T47D (cell line): ENCODE data around the gene DHRSX.
A peak's percentile ranks its signal among the peaks of the same experiment; 100 is the strongest.

Experiments used
- DNase-seq, 2 experiments: peaks; one replicate each; pipeline versions ENCODE4 v3.0.0 to v3.0.0-alpha.2; 2011 to 2012; ENCODE audit warnings: low read depth in 1 of 2, low spot score in 1 of 2
- JUND ChIP-seq: IDR thresholded peaks from 2 replicates; pipeline ENCODE4 v1.6.1; 2012; ENCODE audit warnings: low read depth
- in situ Hi-C: cut with HindIII; loops from 2 replicates; pipeline ENCODE4 v1.10.0; 2016; ENCODE audit warnings: low sequenced_read_pairs, low pct_unique_long_range_greater_than_20kb

The DHRSX gene

DNA sequence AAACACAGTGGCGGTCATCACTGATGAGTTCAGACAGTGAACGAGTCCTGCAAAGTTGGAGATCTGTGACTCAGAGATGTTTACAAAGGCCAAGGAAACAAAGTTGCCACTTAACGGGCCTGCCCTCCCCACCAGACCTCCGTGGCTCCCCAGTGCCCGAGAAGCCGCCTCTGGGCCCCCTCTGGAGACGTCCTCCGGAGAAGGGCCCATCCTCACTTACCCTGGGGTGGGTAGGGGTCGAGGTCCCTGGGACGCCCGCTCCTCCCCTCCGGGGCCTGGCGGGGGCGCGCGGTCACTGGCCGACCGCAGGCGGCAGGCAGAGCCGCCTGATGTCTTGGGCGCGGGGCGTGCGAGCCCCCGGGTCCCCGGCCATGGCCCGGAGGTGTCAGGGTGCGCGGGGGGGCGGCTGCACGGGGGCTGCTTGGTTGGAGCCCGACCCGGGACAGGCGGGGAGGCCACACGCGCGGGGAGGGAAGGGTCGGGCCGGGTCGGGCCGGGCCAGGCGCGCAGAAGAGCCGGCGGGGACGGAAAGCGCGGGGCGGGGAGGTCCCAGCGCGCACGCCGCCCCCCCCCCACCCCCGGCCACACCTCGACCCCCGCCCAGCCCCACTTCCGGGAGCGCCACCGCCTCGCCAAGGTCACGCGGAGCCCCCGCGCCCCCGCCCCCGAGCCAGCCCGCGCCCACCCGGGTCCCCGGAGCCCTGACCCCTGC, 529 bp downstream of the DHRSX start:
- TF ChIP-seq JUND = no peak
- no peak for DNase-seq
- in situ Hi-C loops = no loop called here

DNA sequence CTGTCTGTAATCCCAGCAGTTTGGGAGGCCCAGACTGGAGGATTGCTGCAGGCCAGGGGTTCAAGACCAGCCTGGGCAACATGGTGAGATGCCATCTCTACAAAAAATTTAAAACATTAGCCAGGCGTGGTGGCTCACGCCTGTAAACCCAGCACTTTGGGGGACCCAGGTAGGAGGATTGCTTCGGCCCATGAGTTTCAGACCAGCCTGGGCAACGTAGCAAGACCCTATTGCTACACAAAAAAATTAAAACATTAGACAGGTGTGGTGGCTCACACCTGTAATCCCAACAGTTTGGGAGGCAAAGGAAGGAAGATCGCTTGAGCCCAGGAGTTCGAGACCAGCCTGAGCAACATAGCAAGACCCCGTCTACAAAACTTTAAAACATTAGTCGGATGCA, 1.3 kb downstream of the DHRSX start:
- no peak for DNase-seq
- no peak for TF ChIP-seq JUND
- in situ Hi-C loops = no loop called here

DNA sequence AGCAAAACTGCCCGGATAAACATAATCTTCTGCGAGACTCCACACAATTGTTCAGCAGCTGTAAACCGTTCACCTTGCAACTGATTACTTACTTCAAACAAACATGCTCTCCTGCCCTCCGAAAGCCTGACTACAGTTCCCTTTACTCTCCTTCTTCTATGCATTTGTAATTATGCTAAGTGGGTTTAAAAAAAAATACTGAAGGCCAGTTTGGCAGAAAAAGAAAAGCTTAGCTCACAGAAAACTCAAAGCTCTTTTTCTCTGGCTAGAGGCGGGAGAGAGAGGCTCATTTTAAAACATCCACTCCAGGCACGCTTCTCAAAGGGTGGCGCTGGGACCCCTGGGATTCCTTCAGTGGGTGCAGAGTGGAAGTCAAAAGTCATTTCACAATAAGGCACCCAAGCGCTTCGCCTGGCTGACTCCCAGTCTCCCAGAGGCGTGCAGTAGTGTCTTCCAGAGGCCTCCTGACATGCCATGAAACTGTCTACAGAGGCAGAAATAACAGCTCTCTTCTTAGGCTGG, 1.9 kb downstream of the DHRSX start:
- in situ Hi-C loops = no loop called here
- DNase-seq = peak in 1 of 2 experiments; percentile 33
- no peak for TF ChIP-seq JUND

DNA sequence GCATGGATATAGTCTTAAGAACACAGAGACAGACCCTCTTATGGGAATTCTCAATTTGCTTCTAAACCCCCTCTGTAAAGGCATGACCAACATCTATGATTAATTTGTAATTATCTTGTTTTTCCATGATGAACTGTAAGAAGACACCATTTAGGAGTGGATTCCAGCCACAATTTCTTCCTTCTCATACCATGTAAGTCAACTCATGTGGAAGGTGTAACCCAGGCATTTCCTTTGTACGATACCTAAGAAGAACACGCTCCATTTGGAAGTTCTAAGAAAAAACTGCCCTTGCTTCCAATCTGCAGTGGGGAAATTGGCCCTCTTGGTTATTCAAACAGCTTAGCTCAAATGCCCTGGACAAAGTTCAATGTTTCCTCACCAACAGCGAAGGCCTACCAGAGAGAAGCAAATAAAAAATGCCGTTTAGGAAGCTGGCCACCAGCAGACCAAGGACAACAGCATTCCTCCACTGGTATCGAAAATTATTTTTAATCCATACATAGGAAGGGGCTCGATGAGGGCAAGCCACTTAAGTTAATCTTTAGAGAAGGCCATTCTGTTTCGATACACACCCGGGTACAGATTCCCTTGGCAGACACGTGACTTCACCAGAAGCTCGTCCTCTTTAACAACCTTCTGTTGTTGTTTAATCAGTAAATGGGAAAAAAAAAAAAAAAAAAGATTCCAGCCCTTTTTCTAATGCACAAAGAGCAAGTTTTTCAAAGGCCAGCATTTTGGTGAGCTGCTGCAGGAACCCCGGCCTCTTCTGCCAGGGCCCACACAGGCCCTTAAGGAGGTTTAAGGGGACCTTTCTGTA, 2.6 kb downstream of the DHRSX start:
- no peak for TF ChIP-seq JUND
- peak in 1 of 2 experiments; percentile 33 for DNase-seq
- in situ Hi-C loops = no loop called here

DNA sequence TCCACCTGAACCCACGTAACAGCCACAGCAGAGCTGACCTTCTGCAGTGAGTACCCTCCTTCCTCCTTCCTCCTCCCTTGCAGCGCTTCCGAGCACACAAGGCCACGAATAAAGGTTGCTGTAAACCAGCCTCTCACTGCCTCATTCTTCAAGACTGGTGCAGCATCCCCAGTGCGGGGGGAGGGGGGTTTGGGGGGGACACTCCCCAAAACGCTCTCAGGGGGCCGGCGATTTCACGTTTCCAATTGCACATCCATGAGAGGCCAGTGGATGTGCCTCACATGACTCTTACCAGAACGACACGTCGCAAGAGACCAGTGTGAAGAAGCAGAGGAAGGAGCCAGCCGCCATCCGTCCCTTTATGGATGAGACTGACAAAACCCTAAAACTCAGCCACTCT, 5.2 kb downstream of the DHRSX start:
- TF ChIP-seq JUND = no peak
- in situ Hi-C loops = no loop called here
- DNase-seq = no peak

DNA sequence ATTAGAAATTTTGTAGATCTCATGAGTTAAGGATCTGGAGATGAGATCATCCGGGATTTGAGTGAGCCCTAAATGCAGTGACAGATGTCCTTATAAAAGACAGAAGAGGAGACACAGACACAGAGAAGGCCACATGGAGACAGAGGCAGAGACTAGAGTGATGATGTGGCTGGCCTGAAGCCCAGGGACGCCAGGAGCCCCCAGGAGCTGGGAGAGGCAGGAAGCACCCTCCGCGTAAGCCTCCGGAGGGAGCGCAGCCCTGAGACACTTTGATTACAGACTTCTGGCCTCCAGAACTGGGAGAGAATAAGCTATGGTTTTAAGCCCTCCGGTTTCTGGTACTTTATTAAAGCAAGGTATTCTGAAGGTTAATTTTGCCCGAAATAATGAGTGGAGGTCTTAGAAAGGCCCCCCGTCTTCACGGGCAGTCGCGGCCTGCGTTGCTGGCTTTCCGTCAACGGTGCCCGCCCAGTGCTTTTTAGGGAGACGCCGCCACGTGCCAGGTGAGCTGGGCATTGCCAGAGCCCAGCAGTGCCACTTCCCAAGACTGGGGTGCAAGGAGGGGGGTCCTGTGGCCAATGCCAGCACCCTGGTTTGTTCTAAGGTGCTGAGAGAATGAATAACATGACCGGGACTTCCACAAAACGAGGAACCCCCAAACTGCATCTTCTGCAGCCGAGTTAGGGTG, 8.1 kb downstream of the DHRSX start:
- in situ Hi-C loops = no loop called here

DNA sequence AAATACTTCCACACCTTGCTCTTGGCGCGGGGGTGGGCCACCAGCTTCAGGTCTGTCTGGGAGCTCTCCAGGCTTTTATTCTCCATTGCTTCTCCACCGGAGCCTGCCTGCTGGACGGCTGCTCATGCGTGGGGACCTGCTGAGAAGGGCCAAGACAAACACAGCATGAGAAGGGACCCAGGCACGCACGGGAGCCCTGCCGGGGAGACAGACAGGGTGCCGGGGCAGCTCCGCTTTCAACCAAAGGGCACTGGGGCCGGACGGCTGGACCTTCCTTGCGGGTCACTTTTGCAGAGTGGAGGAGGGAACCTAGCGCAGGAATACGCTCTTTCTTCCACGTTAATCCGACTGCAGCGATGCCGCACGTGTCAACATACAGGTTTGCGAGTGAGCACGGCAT, 10.1 kb downstream of the DHRSX start:
- TF ChIP-seq JUND = no peak
- DNase-seq = no peak
- in situ Hi-C loops = no loop called here

More for the DNA sequence above, 8.1 kb downstream of the DHRSX start:
- DNase-seq = no peak
- no peak for TF ChIP-seq JUND

DNA sequence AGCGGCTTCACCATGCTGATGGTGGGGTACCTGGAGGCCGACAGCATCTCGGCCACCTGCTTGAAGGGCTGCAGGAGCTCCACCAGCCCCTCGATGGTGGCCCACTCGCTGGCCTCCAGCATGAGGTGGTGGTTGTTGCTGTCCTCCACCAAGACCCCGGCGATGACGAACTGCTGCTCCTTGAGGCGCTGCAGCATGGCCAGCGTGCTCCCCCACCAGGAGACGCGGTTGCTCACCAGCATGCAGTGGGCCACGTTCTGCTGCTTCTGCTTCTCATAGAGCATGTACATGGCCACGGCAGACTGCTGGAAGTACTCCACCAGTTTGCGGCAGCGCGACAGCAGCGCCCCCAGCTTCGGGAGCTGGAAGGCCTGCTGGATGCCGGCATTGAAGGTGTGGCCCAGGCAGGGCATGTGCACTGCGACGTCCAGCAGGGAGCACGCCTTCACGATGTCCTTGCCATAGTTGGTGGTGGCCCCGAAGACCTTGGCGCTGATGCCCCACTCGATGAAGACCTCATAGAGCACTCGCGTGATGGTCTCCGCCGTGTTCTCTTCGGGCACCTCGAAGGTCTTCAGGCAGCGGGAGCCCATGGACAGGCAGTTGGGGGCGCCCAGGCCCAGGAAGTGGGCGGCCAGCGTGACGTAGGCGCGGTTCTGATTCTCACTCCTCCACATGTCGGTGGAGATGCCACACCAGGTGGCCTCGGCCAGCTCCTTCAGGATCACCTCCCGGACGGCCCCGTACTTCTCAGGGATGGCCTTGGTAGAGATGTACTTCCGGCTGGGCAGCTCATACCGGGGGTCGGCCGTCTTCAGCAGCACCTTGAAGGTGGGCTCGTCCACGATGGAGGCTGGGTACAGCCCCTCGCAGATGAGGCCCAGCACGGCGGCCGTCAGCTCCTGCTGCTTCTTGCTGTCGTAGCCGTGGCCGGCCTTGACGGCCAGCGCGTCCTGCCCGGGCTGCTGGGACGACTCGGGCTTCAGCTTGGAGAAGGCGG, 11.0 kb downstream of the DHRSX start:
- in situ Hi-C loops = no loop called here
- no peak for TF ChIP-seq JUND
- no peak for DNase-seq

DNA sequence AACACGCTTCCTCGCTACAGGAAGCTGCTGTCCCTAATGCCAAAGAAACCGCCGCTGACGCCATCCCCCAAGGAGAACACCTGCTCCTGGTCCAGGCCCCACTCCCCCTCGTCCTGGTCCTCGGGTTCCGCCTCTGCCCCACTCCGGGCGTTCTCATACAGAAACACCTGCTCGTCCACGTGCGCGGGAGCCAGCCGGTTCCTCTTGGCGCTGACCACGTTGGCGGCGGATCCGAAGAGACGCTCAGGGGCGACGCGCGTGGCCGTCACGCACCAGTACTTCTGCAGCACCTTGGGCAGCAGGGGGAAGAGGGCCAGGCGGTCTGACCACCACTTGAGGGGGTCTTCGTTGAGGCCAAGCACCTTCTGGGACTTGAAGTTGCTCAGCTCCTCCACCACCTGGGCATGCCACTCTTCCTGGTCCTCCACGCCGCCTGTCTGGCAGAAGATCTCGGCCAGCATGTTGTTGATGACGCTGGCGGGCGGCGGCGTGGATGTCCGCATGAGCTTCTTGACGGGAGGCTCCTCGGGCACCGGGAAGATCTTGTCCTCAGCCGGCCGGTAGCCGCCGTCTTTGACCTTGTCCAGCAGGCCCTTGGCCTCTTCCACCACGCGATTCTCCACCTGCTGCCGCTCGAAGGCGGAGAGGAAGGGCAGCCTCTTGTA, 12.0 kb downstream of the DHRSX start:
- TF ChIP-seq JUND = no peak
- no peak for DNase-seq
- in situ Hi-C loops = no loop called here

DNA sequence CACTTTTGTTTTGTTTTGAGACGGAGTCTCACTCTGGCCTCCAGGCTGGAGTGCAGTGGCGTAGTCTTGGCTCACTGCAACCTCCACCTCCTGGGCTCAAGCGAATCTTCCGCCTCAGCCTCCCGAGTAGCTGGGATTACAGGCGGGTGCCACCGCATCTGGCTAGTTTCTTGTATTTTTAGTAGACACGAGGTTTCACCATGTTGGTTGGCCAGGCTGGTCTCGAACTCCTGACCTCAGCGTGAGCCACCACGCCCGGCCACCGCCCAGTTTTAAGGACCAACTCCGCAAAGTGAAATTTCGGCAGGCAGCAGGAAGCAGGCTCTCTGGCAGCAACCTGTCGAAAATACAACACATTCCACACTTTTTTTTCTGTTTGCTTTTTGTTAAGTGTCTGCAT, 13.4 kb downstream of the DHRSX start:
- in situ Hi-C loops = no loop called here
- no peak for TF ChIP-seq JUND
- no peak for DNase-seq

DNA sequence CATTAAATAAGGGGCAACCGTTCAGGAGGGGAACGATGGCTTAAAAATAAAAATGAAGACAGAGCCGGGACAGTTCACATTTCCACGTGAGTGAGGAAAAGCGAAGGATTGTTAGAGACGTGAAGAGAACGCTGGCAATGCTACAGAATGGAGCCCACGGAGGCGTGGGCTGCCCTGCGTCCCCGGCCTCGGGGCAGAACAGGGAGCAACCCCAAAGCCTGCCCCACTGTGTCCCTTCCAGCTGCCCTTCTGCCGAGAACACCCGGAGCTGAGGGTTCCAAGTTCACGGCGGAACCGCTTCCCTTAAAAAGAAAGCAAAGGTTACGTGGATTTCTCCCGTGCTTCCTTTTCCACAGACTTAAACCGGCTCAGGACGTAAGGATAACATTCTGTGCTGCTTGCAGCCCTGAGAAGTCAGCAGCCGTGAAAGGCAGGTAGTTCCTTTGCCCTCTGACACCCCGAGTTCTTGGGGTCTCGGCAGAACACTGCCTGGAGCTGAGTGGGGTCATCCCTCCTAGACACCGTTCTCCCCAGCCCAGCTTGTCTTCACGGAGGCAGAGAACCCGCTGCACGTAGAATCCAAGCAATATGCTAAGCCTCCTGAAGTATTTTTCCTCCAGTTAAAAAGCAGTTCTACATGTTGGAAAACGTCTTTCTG, 14.2 kb downstream of the DHRSX start:
- no peak for TF ChIP-seq JUND
- in situ Hi-C loops = no loop called here
- DNase-seq = no peak
